ENCODE data around the gene CRACR2A.

The CRACR2A gene

DNA sequence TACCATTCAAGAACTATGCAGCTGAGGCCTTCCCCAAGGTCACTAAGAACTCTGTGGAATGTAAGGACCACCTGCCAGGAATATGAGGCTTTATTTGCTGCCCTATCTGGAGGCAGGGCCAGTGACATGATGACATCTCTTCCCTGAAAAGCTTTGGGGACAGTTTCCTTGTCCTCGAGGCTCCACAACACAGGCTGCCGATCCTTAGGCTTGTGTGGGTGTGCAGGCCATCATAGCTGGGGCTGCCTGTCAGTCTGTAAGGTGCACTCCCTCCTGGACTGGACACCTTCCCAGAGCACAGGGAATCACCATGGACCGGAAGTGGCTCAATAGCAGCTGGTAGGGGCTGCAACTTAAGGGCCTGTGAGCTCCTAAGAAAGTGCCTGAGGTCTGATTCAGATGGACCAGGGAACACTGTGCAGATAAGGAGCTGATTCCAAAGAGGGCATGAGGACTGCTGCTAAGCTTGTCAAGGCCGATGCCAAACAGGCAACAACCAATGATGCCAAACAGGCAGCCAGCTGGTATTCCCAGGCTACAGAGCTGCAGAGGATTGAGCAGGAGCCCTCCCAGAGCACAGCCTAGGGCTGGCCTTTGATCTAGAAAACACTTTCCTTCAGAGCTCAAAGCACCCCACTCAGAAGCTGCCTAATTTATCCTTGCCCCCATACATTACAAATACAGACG is 84.3 kb downstream of the CRACR2A start:
- TF ChIP-seq, protein P1, sequence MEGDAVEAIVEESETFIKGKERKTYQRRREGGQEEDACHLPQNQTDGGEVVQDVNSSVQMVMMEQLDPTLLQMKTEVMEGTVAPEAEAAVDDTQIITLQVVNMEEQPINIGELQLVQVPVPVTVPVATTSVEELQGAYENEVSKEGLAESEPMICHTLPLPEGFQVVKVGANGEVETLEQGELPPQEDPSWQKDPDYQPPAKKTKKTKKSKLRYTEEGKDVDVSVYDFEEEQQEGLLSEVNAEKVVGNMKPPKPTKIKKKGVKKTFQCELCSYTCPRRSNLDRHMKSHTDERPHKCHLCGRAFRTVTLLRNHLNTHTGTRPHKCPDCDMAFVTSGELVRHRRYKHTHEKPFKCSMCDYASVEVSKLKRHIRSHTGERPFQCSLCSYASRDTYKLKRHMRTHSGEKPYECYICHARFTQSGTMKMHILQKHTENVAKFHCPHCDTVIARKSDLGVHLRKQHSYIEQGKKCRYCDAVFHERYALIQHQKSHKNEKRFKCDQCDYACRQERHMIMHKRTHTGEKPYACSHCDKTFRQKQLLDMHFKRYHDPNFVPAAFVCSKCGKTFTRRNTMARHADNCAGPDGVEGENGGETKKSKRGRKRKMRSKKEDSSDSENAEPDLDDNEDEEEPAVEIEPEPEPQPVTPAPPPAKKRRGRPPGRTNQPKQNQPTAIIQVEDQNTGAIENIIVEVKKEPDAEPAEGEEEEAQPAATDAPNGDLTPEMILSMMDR (IDR thresholded peaks at IDR 0.05; ENCODE audit: insufficient read depth, low read depth, low read length, missing control alignments): no peak
- H3K4me3 ChIP-seq (ENCODE audit: low read depth, low read length): no peak overlapping the region
- no peak for DNase-seq (ENCODE audit: low read depth)

DNA sequence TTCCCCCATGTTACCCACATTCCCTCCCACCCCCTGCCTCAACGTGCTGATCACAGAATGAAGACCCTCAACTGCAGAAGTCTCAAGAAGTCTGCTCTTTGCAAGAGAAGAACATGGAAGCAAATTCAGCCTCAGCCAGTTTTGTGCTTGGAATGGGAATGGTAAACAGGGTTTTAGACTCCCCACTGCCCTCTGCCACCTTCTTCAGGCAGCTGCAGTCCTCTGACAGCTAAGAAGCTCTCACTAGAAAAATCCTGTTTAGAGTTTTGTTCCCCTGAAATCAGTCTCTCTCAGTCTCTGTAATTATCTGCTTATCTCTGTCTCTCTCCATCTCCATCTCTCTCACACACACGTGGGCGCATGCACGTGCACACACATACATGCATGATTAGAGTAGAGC is 85.4 kb downstream of the CRACR2A start:
- TF ChIP-seq, protein P1 (IDR thresholded peaks at IDR 0.05; ENCODE audit: insufficient read depth, low read depth, low read length, missing control alignments): no peak
- DNase-seq (ENCODE audit: low read depth): no peak
- no peak overlapping the region for H3K4me3 ChIP-seq (ENCODE audit: low read depth, low read length)

DNA sequence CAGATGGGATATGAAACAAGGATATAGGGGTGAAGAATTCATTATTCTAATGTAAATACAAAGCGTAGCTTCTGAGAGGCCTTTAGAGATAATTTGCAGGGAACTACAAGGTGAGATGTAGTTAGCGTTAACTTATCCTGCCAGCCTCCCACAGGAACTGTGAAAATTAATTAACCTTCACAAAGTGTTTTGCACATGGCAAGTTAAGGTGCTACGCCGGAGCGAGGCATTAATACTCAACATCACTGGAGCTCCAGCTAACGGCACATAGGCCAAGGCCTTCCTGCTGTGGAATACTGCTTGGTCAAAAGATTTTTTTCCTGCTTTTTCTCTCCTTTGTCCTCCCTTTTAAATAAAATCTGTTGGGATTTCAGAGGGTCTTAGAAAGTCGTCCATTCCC is 86.5 kb downstream of the CRACR2A start:
- H3K4me3 ChIP-seq (ENCODE audit: low read depth, low read length): no peak overlapping the region
- DNase-seq (ENCODE audit: low read depth): no peak
- TF ChIP-seq, protein P1 (IDR thresholded peaks at IDR 0.05; ENCODE audit: insufficient read depth, low read depth, low read length, missing control alignments): no peak

DNA sequence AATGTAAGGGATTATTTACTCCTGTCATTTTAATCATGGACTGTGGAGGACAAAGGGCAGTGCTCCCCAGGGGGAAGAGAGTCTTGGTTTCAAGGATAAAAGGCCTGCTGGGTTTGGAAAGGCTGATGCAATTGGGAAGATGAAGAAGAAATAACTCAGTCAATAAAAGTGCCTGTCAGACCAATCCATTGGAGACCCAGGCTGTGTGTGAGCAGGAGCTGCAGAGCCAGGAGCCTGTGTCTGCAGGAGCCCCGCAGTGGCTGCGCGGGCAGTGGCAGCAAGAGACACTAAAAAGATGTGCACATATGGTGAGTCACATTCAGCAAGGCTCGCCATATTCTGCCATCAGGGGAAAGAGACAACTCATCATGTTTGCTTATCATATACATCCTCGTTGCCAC is 90.4 kb downstream of the CRACR2A start:
- no peak overlapping the region for H3K4me3 ChIP-seq (ENCODE audit: low read depth, low read length)
- DNase-seq (ENCODE audit: low read depth): no peak
- TF ChIP-seq, protein P1 (IDR thresholded peaks at IDR 0.05; ENCODE audit: insufficient read depth, low read depth, low read length, missing control alignments): no peak

DNA sequence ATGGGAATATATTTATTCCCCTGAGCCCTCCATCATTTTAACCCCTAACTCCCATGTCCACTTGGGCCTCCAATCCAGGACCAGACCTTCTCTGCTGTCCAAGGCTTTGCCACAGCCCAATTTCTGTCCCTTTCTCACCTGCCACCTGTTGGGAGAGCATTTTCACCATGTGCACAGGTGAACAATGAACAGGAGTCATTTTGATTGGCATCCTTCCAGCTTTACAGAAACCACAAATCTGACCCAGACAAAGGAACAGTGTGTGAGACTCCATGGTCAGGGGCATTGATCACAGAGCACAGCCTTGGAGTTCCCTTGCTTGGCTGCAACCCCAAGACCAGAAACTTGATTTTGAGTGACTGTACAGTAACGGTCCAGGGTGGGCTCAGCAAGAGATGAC is 91.9 kb downstream of the CRACR2A start:
- no peak for DNase-seq (ENCODE audit: low read depth)
- TF ChIP-seq, protein P1 (IDR thresholded peaks at IDR 0.05; ENCODE audit: insufficient read depth, low read depth, low read length, missing control alignments): no peak
- no peak overlapping the region for H3K4me3 ChIP-seq (ENCODE audit: low read depth, low read length)

DNA sequence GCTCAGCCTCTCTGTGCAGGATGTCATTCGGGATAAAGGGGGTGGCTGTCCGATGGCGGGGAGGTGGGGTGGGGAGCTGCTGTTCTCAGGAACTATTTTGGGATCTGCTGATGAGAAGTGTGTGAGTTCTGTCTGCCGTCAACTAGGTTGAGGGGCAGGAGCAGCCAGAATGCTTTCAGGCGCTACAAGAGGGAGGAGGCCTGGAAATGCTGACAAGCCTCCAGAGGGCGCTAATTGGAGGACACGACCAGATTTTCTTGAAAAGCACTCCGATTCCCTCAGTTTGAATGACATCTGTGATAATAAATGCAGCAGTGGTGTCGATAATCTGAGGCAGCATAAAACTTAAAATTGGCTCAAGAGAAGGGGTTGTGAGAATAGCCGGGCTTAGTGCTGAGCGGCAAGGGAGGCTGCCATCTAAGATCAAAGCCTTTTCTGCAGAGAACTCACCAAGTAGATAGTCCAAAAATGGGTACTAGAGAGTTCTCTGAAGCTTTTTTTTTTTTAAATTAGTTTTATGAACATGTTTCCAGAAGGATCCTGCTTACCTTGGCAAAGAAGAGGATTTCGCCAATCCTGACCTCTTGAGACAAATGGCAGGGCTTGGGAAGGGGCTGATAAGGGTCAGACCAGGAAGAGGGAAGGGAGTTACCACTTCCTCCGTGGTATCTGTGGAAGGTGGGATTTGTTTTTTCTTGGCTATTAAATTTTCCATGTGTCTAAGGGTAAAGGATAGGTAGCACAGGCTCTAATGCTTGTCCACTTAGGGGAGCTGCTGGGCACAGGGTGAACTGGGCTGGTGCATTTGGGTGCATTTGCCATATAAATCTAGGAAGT is 94.4 kb downstream of the CRACR2A start:
- TF ChIP-seq, protein P1 (IDR thresholded peaks at IDR 0.05; ENCODE audit: insufficient read depth, low read depth, low read length, missing control alignments): peak; percentile 40
- H3K4me3 ChIP-seq (ENCODE audit: low read depth, low read length): no peak overlapping the region
- peak; percentile 26 for DNase-seq (ENCODE audit: low read depth)
